NCI-H1105 (cell line): ENCODE measurements around the gene BNC2.
"Not testable (repeated sequence)": the region's sequence is repeated elsewhere in the genome, so short reads cannot be mapped to it uniquely, and the experiment has no call there.

Source experiments
- DNase-seq: peaks from one replicate; lab custom pipeline; 2025; lab: John Stamatoyannopoulos, UW

BNC2 gene

GRCh38 chr9:16543225-16543624 is 327.2 kb downstream of the BNC2 start:
- no peak for DNase-seq

DNA sequence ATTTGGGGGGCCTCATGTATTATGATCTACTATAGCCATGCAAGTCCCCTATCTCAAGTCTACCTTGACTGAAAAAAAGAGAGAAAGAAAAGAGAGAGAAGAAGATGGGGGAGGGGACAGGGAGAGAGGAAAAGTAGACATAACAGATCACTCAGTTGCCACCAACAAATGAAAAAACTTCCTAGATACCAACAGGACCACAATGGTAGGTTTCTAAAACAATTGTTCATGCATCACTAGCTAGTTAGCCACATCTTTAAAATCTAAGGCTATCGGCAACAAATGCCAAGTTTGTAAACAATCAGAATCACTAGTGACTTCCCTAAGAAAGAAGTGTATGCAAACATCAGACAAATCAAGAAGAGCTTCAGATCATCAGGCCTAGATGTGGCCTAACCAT is 328.2 kb downstream of the BNC2 start:
- no peak for DNase-seq

DNA sequence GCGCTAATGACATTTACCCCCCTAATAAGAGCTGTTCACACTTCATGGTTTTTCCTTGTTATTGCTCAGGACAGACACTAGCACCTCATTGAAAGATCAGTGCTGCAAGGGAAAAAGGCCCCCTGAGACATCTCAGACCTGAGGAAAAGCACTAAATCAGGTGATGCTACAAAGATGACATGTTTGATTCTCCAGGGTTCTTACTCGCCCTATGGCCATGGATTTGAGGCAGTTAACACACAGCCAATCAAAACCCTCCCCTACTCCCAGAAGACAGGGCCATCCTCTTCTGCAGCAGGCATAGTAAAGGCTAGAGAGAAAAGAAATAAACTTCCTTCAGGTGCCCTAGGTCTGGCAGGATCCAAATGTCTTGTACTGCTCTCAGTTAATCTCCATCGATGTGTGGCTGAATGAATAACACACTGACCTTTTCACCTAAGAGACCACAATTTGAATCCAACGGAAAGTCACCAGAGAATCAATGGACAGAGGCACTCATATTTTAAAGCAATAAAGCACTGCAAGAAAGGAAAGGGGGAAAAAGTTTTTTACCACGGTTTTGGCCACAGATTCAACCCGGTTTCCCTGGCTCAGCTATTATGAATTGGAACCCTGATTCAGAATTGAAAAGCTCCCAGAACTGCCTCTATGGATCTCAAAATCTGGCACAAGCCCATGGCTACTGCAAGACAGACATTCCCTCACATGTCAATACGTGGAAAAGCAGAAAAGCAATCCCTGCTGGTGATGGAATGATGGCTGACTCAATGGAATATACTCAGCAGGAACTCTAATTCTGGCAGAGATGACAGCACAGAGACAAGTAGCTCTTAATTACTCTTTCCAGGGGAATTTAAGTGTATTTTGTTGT is 329.5 kb downstream of the BNC2 start:
- DNase-seq, result no peak

DNA sequence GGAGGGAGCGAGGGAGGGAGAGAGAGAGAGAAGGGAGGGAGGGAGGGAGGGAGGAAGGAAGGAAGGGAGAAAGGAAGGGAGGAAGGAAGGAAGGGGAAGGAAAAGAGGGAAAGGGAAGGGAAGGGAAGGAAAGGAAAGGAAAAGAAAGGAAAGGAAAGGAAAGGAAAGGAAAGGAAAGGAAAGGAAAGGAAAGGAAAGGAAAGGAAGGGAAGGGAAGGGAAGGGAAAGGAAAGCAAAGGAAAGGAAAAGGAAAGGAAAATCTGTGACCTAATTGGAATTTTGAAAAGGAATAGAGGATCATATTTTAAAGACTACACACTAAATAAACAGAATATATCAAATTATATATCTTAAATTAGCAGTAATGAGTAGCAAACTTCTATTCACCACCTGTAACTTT is 330.8 kb downstream of the BNC2 start:
- not testable (repeated sequence) for DNase-seq

- DNase-seq, result no peak
Observed at GRCh38 chr9:16535555-16535954, 334.9 kb downstream of the BNC2 start.

DNA sequence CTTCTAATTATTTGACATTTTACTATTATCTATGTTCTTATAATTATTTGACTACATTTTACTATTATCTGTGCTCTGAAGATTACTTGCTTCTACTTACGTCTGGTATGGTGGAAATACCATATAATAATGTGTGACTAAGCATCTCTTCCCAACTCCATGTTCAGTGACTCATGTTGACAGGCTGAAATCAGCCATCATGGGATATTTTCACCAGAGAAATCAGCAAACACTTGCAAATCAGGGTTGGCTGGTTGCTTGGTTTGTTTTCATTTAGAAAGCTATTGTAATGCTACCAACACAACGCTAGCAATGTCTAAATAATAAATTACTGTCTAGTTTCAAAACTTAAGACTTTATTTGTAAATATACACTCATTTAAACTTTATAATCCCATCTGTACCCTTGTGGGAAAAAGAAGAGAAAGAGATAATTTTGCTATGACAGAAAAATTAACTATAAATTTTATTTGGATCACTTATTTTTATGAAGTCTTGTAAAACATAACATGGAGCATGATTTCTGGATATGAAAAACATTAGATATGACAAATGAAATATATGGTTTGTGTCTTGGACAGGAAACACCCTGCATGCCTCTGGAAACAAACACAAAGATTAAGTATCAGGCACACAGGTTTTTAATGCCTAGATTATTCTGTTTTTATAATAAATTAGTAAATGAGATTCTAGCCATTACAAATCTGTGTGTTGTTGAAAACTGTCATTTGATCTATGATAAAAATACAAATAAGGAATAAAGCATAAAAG is 337.6 kb downstream of the BNC2 start:
- no peak for DNase-seq

DNA sequence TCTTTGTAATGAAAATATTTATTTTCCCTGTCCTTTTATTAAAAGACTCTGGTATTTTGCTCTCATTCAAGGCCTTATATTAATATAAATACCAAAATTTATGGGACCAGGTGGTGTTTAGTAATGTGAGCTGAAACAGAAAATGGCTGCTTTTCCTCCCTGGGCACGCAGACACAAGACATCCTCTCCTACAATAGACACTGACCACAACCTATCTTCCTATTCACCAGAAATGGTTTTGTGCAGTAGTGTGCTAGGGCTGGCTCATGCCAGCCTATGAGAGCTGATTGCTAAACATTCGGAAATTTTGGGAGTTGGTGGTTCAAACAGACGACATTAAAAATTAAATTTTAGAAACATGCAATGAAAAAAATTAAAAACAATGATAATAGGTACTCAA is 338.2 kb downstream of the BNC2 start:
- no peak for DNase-seq

DNA sequence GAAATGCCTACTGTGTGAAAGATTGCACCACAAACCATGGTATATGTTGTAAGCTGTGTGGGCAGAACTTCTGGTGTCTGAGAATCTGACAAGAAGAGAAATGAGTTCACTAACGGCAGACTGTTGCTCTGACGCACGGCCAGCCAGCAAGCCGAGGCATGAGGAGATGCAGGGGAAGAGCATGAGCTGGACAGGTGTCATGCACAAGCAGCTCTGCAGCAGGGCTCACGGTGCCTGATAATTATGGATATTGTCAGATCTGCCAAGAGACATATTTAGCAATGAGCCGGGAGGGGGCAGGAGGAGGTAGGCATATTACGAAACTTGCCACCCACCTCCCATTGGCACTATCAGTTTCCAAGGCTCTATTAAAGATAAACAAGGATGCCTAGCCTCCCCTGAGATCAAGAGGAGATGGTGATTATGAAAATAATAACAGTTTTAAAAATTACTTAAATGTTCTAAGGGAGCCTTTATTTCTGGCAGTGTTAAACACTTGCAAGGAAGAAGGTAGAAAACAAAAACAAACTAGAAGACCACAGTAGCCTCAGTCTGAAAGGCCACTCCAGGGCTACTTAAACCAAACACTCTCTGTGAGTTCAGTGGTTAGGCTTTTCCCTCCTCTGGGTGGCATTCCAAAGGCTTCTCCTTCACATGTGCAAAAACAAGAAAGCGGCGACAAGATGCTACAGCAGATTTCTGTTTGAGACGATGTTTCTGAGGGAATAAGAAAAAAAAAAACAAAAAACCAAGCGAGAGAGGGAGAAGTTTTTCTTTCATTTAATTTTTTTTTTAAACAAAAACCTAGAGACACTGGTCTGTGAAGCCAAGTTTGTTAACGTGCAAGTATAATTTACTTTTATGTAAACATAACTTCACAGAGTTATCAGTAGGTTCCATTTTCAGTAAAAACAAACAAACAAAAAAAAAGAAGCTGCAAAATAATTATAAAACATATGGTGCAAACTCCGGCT is 339.5 kb downstream of the BNC2 start:
- DNase-seq, result peak; percentile 95

GRCh38 chr9:16527573-16527972 is 342.9 kb downstream of the BNC2 start:
- DNase-seq, result no peak

DNA sequence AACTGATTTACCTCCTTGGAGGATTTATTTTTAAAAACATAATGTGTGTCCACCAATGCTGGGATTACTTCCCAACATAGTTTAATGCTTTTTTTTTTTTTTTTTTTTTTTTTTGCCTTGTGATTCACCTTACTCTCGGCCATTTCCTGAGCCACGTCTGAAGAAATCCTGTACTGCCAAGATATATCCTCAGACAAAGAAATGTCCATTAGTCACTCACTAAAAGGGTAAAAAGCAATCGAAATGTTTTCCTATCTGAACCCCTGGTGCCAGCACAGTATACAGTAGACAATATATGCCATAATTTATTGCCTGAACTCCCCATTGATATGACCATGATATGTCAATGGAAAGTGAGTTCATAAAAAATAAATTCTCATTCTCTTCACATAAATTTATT is 344.1 kb downstream of the BNC2 start:
- no peak for DNase-seq

- no peak for DNase-seq
Observed at GRCh38 chr9:16524823-16525222, 345.6 kb downstream of the BNC2 start.

- no peak for DNase-seq
Observed at GRCh38 chr9:16524078-16524477, 346.4 kb downstream of the BNC2 start.

DNA sequence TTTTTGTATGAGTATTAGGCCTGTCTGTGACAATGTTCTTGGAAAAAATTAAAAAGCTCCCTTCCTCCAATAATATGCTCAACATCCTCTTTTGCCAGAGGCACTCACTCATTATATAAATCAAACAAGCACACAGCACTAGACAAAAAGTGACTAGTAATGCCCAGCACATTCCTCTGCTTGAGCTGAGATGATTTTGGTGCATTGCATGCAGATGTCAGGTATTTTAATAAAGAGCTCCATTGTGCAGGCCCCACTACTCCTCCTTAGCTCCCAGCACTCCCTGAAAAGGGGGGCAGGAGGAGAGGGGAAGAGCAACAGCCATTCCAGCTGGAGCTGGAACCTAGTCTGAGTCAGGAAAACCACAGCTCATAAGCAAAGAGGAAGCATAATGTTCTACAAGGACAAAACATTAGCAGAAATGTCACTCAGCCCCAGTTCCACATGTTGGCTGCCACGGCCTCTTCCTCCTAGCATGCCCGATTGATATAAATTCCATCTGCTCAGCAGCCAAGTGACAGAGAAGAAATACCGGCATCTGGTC is 348.5 kb downstream of the BNC2 start:
- DNase-seq, result no peak

- no peak for DNase-seq
Observed at GRCh38 chr9:16519001-16519400, 351.5 kb downstream of the BNC2 start.

DNA sequence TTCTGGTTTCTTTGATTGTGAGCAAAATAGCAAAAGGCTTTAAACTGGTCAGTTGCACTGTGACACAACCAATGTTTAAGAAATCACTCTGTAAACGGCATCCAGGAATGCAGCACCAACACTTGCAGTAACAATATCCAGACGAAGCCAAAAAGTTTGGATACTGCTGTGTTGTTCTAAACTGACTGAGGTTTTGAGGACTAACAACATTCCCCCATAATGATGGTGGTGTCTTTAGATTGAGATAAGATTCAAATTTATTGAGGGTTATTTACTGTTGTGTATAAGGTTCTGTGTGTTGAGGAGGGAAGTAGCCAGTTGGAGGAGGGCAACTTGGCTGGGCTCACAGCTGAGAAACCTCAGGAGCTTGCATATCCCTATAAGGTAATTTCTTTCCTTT is 353.6 kb downstream of the BNC2 start:
- DNase-seq, result no peak

- DNase-seq, result no peak
Observed at GRCh38 chr9:16515879-16516301, 354.6 kb downstream of the BNC2 start.

GRCh38 chr9:16515207-16515606 is 355.3 kb downstream of the BNC2 start:
- no peak for DNase-seq

DNA sequence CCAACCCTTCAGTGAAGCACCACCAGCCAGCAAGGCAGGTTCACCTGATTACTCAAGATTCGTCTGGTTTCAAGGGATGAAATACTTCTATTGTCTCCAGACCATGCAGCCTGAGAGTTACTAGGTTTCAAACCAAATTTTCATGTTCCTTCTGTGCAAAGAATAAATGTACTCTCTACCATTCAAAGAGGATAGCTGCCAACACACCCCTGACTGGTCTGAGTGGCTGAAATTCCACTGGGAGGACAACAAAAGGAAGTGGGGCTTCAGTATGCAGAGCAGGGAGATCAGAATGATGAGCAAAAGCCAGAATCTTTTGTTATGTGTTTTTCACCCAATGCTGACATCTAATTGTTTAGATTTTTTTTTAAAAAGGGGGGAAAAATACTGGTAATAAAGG is 356.3 kb downstream of the BNC2 start:
- no peak for DNase-seq

- no peak for DNase-seq
Observed at GRCh38 chr9:16512281-16512680, 358.2 kb downstream of the BNC2 start.

- DNase-seq, result no peak
Observed at GRCh38 chr9:16510482-16510881, 360.0 kb downstream of the BNC2 start.

DNA sequence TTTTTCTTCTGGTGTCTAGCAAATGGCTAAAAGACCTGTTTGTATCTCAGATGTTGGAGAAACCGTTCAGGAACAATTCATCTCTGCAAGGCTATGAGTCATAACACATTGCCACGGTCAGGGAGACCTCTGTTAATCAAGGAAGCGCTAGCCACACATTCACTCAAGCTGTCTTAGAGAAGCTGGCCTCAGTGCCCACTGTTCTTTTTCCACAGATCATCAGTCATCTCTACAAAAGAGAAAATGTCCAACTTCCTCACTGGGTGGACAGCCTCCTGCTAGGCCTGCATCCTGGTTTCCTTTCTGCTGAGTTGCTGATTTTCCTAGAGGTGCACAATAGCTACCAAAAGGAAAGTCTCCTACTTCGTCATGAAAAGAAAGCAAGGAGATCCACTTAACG is 360.5 kb downstream of the BNC2 start:
- no peak for DNase-seq

DNA sequence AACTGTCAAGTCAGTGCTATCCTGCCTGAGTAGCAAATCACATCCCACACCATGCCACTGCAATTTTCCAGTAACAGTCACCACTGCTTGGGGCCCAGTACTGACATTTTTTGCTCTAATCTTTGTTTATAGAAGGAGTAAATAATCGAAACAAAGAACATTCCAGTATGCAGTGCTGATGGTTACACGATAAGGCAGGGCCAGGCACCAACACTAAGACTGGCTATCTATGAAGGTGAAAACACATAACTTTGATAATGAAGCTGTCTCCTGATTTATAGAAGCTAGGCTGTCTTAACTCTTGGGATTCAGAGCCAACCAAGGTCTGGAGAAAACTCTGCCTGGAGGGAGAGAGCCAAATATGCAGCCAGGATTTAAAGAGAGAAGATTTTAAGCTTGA is 365.3 kb downstream of the BNC2 start:
- no peak for DNase-seq
